PFSK-1 (cell line): Measurements from ENCODE around the gene TAS2R16.

ENCODE experiments used
- POLR2AphosphoS5 ChIP-seq: IDR thresholded peaks from 2 replicates; pipeline ENCODE4 v1.6.1; 2012; ENCODE audit warnings: low read depth, mild to moderate bottlenecking, control low read depth, low read length, moderate library complexity
- TAF1 ChIP-seq: IDR thresholded peaks from 2 replicates; pipeline ENCODE4 v1.6.1; 2012; ENCODE audit warnings: low read length, control low read depth, borderline replicate concordance; ENCODE audit not compliant: insufficient read depth

DNA sequence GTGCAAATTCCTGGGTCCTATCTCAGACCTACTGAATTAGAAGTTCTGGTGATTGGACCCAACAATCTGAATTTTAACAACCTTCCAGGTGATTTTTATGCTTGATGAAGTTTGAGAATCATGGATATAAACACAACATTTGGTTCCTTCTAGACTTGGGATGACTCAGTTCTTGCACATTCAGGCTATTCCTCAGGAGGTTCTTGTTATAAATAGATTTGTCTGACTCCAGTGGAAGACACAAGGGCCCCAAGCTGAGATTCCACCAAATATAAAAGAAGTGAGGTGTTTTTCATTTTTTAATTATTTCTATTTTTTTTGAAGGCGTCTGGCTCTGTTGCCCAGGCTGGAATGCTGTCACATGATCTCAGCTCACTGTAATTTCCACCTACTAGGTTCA lies 9.4 kb upstream of the TAS2R16 start:
- no peak for TF ChIP-seq POLR2AphosphoS5
- TF ChIP-seq TAF1 = no peak
